Loucy (cell line): ENCODE measurements around the gene HSF2.

ENCODE experiments used
- H2AFZ ChIP-seq: fragments of 200-600 bp; sonication (generic); 2 replicates; pipeline ENCODE4 v1.6.0; 2016; ENCODE audit warnings: antibody characterized with exemption, mild to moderate bottlenecking, low read length, moderate library complexity
- H3F3A ChIP-seq: fragments of 200-600 bp; 2 replicates; pipeline ENCODE4 v1.6.0; 2016; ENCODE audit warnings: antibody characterized with exemption, low read depth, mild to moderate bottlenecking
- H3K27me3 ChIP-seq: fragments of 200-600 bp; sonication (generic); 2 replicates; pipeline ENCODE4 v1.6.1; 2014; ENCODE audit warnings: low read length, mild to moderate bottlenecking; ENCODE audit not compliant: insufficient read depth, poor library complexity, severe bottlenecking
- H3K36me3 ChIP-seq: fragments of 200-600 bp; sonication (generic); 2 replicates; pipeline ENCODE4 v1.6.1; 2016; ENCODE audit warnings: low read length; ENCODE audit not compliant: insufficient read depth
- H3K4me1 ChIP-seq: fragments of 200-600 bp; sonication (generic); 2 replicates; pipeline ENCODE4 v1.5.1; 2014; ENCODE audit warnings: low read length, mild to moderate bottlenecking; ENCODE audit not compliant: insufficient read depth, poor library complexity, severe bottlenecking
- H3K4me2 ChIP-seq: fragments of 200-600 bp; sonication (generic); 2 replicates; pipeline ENCODE4 v1.6.0; 2014; ENCODE audit warnings: antibody characterized with exemption, low read length, low read depth, mild to moderate bottlenecking; ENCODE audit not compliant: poor library complexity, severe bottlenecking
- H3K4me3 ChIP-seq: fragments of 200-600 bp; sonication (generic); 2 replicates; pipeline ENCODE4 v1.5.1; 2014; ENCODE audit warnings: low read length, mild to moderate bottlenecking, mixed read lengths; ENCODE audit not compliant: poor library complexity, severe bottlenecking
- H3K79me2 ChIP-seq: fragments of 200-600 bp; sonication (generic); 2 replicates; pipeline ENCODE4 v1.6.1; 2014; ENCODE audit warnings: low read length; ENCODE audit not compliant: insufficient read depth
- H3K9ac ChIP-seq: fragments of 200-600 bp; sonication (generic); 2 replicates; pipeline ENCODE4 v1.6.0; 2014; ENCODE audit warnings: mild to moderate bottlenecking, low read depth, low read length, moderate library complexity; ENCODE audit not compliant: poor library complexity, severe bottlenecking
- H3K9me2 ChIP-seq: fragments of 200-600 bp; sonication (generic); replicated peaks from 2 replicates; pipeline ENCODE4 v1.6.1; 2016; ENCODE audit warnings: low read depth, low read length, mixed read lengths
- H3K9me3 ChIP-seq: fragments of 200-600 bp; sonication (generic); 2 replicates; pipeline ENCODE4 v1.6.1; 2014; ENCODE audit warnings: mild to moderate bottlenecking, antibody characterized with exemption, low read length, low read depth; ENCODE audit not compliant: insufficient read depth
- H4K20me1 ChIP-seq: fragments of 200-600 bp; sonication (generic); 2 replicates; pipeline ENCODE4 v1.6.0; 2014; ENCODE audit warnings: antibody characterized with exemption, low read length, mild to moderate bottlenecking; ENCODE audit not compliant: insufficient read depth, poor library complexity, severe bottlenecking
- EZH2phosphoT487 ChIP-seq: fragments of 200-600 bp; IDR thresholded peaks from 2 replicates; pipeline ENCODE4 v1.6.1; 2018; ENCODE audit warnings: antibody characterized with exemption, mild to moderate bottlenecking, moderate library complexity, borderline replicate concordance
- TF ChIP-seq, protein P1 (sequence below): fragments of 200-600 bp; sonication (generic); conservative IDR thresholded peaks from 2 replicates; pipeline ENCODE4 v1.5.1; 2014; ENCODE audit warnings: mild to moderate bottlenecking, antibody characterized with exemption, low read length

HSF2 gene, protein sequence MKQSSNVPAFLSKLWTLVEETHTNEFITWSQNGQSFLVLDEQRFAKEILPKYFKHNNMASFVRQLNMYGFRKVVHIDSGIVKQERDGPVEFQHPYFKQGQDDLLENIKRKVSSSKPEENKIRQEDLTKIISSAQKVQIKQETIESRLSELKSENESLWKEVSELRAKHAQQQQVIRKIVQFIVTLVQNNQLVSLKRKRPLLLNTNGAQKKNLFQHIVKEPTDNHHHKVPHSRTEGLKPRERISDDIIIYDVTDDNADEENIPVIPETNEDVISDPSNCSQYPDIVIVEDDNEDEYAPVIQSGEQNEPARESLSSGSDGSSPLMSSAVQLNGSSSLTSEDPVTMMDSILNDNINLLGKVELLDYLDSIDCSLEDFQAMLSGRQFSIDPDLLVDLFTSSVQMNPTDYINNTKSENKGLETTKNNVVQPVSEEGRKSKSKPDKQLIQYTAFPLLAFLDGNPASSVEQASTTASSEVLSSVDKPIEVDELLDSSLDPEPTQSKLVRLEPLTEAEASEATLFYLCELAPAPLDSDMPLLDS

DNA sequence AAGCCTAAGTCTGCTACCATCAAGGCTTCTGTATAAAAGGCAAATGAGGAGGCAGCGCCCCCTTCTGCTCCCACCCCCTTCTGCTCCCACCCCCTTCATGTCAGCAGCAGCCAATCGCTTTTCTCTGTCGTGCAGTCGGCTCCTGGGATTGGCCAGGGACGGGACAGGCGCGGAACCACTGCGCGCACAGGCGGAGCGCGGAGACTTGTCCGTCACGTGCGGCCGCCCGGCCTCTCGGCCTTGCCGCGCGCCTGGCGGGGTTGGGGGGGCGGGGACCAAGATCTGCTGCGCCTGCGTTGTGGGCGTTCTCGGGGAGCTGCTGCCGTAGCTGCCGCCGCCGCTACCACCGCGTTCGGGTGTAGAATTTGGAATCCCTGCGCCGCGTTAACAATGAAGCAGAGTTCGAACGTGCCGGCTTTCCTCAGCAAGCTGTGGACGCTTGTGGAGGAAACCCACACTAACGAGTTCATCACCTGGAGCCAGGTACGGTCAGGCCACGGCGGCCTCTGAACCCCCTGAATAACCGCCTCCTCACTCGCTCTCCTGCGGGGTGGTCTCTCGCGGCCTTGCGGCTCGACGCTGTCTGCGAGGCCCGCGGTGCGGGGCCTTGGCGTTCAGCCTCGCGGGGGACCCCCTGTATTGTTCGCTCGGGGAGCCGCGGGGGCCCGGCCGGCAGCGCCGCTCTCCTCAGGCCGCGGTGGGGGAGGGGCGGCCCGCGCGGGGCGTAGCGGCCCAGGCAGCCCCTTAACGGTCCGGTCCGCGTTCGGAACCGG lies at the start of gene HSF2:
TSS of gene HSF2 (plus strand) at position 305 of the 773 bp plus-strand sequence. CDS start at position 391, 86 bp downstream.
- peaks cover 51% of the 10 kb centered on the region for H3K79me2 ChIP-seq
- peaks cover 45% of the 10 kb centered on the region for H3K4me1 ChIP-seq
- H3K9ac ChIP-seq = peak within 1 kb of the TSS; percentile 94
- TF ChIP-seq EZH2phosphoT487 = no peak
- TF ChIP-seq, protein P1, sequence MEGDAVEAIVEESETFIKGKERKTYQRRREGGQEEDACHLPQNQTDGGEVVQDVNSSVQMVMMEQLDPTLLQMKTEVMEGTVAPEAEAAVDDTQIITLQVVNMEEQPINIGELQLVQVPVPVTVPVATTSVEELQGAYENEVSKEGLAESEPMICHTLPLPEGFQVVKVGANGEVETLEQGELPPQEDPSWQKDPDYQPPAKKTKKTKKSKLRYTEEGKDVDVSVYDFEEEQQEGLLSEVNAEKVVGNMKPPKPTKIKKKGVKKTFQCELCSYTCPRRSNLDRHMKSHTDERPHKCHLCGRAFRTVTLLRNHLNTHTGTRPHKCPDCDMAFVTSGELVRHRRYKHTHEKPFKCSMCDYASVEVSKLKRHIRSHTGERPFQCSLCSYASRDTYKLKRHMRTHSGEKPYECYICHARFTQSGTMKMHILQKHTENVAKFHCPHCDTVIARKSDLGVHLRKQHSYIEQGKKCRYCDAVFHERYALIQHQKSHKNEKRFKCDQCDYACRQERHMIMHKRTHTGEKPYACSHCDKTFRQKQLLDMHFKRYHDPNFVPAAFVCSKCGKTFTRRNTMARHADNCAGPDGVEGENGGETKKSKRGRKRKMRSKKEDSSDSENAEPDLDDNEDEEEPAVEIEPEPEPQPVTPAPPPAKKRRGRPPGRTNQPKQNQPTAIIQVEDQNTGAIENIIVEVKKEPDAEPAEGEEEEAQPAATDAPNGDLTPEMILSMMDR = peak; percentile 35; the same call in 1 of the 2 replicates
- H2AFZ ChIP-seq = peak within 1 kb of the TSS; percentile 98
- peak within 1 kb of the TSS; percentile 80 for H3K4me2 ChIP-seq
- H3K9me2 ChIP-seq = no peaks in the 10 kb centered on the region; the same call in 1 of the 2 replicates
- no peaks in the 10 kb centered on the region for H3F3A ChIP-seq
- H3K36me3 ChIP-seq = no peaks in the 10 kb centered on the region
- no peaks in the 10 kb centered on the region for H3K9me3 ChIP-seq
- peak within 1 kb of the TSS; percentile 98 for H3K4me3 ChIP-seq
- H4K20me1 ChIP-seq = peaks cover 49% of the 10 kb centered on the region
- H3K27me3 ChIP-seq = no peaks in the 10 kb centered on the region

DNA sequence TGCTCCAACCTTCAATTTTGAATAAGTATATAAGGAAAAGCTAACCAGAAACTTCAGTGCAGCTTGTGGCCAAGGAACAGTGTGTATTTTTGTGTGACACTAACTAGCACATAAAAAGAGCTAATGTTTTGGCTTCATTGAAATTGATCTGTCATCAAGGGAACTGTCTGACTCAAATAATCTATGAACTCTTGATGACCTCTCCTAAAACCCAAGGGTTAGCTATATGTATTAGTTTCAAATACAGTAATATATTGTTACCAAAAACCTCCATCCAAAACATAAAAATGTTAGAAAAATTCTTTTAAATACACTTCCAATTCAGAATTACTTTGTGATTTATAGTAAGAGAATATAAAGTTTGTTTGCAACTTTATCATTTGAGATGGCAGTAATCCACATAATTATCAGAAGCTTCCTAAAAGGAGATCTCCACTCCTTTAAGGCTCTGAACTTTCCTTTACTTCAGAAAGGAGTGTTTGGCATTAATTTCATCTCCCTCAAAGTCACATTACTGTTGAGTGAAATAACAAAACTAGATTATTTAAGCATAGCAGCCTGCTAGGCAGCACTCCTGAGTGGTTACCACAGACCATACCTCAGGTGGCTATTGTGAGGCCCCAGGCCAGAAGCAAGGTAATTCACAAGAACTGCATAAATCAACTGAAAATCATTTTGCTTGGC lies 46.3 kb upstream of the HSF2 start:
- H4K20me1 ChIP-seq = no peaks in the 10 kb centered on the region
- TF ChIP-seq, protein P1 = no peak
- TF ChIP-seq EZH2phosphoT487 = no peak
- no peak overlapping the region for H3K9ac ChIP-seq
- no peaks in the 10 kb centered on the region for H3K79me2 ChIP-seq
- no peaks in the 10 kb centered on the region for H3K9me2 ChIP-seq
- H3K4me3 ChIP-seq = no peak overlapping the region
- no peaks in the 10 kb centered on the region for H3K36me3 ChIP-seq
- no peak overlapping the region for H3K4me2 ChIP-seq
- H3K9me3 ChIP-seq = no peaks in the 10 kb centered on the region
- H2AFZ ChIP-seq = no peak overlapping the region
- no peaks in the 10 kb centered on the region for H3K27me3 ChIP-seq
- H3K4me1 ChIP-seq = no peaks in the 10 kb centered on the region
- no peaks in the 10 kb centered on the region for H3F3A ChIP-seq

DNA sequence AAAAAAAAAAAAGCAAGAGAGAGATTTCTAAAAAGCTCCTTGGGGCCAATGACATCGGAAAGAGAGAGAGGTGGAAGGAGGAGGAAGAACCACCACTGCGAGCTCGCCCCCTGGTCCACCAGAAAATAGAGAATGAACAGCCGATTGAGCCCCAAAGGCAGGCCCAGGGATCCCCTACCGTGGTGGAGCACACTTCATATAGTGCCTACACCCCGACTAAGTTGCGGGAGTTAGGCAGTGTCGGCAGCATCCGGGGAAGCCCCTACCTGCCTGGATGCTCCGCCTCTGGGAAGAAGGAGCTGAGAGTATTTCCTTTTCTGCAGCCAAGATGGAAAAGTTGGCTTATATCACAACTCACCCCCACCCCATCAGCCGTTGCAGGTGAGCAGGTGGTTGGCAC lies 38.6 kb upstream of the HSF2 start:
- Histone ChIP-seq H3K27me3 (no peaks in the 10 kb centered on the region), H3F3A (no peaks in the 10 kb centered on the region), H3K4me1 (no peaks in the 10 kb centered on the region), H3K79me2 (no peaks in the 10 kb centered on the region), H3K9me3 (no peaks in the 10 kb centered on the region), H4K20me1 (no peaks in the 10 kb centered on the region), H2AFZ (no peak overlapping the region), H3K9ac (no peak overlapping the region), H3K9me2 (no peaks in the 10 kb centered on the region), H3K36me3 (no peaks in the 10 kb centered on the region), H3K4me2 (no peak overlapping the region), H3K4me3 (no peak overlapping the region)
- TF ChIP-seq, protein P1 = no peak
- no peak for TF ChIP-seq EZH2phosphoT487
